ENCODE data around the gene MAP2K1. TPM values are rescaled to one million over a fixed set of nuclear protein-coding genes. Genes with fewer than 3 reads are reported as not detected.
A peak's percentile ranks its signal among the peaks of the same experiment; 100 is the strongest.

Gene MAP2K1
- total and polyA plus RNA-seq, 9 of the 15 experiments (the other 6 are each of a cell fraction or from before 2014, with no cell fraction given): 7.5 to 58.3 (median 30.0) TPM

DNA sequence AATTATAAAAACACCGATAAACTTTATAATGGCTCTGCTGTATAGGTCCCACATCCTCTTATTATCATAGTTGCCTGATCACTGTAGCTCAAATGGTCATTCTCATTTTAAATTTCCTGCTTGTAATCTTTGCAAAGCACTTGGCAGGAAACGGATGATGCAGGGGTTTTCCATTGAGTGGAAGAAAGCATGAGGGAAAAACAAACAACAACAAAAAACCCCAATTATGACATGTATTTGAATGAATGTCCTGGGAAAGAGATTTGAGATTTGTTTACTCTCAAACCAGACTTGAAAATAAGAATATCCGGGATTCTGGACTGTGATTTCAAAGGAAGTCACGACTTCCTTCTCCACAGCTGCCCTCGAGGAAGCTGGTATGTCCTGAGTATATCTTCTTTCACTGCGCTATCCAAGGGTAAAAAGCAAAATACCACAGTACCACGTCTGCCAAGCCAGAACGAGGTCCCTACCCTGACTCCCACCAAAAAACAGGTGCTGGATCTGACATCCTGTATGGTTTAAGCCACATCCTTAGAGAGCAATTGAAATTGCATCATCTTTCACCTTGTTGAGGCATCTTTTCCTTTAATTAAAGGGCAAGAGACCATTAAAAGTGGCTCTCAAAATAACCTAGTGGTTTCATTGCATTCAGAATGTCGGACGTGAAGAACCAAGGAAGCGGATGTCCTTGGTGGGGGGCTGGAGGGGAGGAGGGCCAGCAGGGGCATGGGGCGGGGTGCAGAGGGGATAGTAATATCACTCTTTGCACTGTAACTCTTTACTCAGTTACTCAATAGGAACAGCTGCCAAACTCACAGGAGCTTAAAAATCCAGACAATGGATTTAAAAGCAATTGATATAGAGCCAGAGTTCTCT lies 16.7 kb upstream of the MAP2K1 start (continued):
- TF ChIP-seq, protein P1, sequence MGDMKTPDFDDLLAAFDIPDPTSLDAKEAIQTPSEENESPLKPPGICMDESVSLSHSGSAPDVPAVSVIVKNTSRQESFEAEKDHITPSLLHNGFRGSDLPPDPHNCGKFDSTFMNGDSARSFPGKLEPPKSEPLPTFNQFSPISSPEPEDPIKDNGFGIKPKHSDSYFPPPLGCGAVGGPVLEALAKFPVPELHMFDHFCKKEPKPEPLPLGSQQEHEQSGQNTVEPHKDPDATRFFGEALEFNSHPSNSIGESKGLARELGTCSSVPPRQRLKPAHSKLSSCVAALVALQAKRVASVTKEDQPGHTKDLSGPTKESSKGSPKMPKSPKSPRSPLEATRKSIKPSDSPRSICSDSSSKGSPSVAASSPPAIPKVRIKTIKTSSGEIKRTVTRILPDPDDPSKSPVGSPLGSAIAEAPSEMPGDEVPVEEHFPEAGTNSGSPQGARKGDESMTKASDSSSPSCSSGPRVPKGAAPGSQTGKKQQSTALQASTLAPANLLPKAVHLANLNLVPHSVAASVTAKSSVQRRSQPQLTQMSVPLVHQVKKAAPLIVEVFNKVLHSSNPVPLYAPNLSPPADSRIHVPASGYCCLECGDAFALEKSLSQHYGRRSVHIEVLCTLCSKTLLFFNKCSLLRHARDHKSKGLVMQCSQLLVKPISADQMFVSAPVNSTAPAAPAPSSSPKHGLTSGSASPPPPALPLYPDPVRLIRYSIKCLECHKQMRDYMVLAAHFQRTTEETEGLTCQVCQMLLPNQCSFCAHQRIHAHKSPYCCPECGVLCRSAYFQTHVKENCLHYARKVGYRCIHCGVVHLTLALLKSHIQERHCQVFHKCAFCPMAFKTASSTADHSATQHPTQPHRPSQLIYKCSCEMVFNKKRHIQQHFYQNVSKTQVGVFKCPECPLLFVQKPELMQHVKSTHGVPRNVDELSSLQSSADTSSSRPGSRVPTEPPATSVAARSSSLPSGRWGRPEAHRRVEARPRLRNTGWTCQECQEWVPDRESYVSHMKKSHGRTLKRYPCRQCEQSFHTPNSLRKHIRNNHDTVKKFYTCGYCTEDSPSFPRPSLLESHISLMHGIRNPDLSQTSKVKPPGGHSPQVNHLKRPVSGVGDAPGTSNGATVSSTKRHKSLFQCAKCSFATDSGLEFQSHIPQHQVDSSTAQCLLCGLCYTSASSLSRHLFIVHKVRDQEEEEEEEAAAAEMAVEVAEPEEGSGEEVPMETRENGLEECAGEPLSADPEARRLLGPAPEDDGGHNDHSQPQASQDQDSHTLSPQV (IDR thresholded peaks at IDR 0.05): peak; percentile 61
- TF ChIP-seq ZNF551 (CRISPR knock-in tag; IDR thresholded peaks at IDR 0.05) (no peak), TEAD4 (IDR thresholded peaks at IDR 0.05; ENCODE audit: low read length) (no peak), TEAD4 (CRISPR knock-in tag; IDR thresholded peaks at IDR 0.05; ENCODE audit: borderline replicate concordance) (no peak), RNF2 (IDR thresholded peaks at IDR 0.05) (no peak), SAFB (IDR thresholded peaks at IDR 0.05; ENCODE audit: borderline replicate concordance, low read depth, low read length) (no peak), NCOA6 (IDR thresholded peaks at IDR 0.05) (no peak), SPI1 (IDR thresholded peaks at IDR 0.05; ENCODE audit: borderline replicate concordance, low read depth, low read length) (no peak), KAT2B (IDR thresholded peaks at IDR 0.05; ENCODE audit: low read depth, low read length) (no peak), ZNF445 (CRISPR knock-in tag; IDR thresholded peaks at IDR 0.05; ENCODE audit: low read depth) (no peak), ETV6 (IDR thresholded peaks at IDR 0.05; ENCODE audit: borderline replicate concordance in 1 of 2, low read depth in 2 of 2, low read length in 1 of 2) (no peak), ETV6 (CRISPR knock-in tag; IDR thresholded peaks at IDR 0.05; ENCODE audit: borderline replicate concordance) (no peak), SIRT6 (IDR thresholded peaks at IDR 0.05; ENCODE audit: low read depth, low read length) (no peak), ZNF143 (CRISPR knock-in tag; IDR thresholded peaks at IDR 0.05) (no peak), FOXK1 (CRISPR knock-in tag; IDR thresholded peaks at IDR 0.05; ENCODE audit: borderline replicate concordance) (no peak)
- TF ChIP-seq, protein P2, sequence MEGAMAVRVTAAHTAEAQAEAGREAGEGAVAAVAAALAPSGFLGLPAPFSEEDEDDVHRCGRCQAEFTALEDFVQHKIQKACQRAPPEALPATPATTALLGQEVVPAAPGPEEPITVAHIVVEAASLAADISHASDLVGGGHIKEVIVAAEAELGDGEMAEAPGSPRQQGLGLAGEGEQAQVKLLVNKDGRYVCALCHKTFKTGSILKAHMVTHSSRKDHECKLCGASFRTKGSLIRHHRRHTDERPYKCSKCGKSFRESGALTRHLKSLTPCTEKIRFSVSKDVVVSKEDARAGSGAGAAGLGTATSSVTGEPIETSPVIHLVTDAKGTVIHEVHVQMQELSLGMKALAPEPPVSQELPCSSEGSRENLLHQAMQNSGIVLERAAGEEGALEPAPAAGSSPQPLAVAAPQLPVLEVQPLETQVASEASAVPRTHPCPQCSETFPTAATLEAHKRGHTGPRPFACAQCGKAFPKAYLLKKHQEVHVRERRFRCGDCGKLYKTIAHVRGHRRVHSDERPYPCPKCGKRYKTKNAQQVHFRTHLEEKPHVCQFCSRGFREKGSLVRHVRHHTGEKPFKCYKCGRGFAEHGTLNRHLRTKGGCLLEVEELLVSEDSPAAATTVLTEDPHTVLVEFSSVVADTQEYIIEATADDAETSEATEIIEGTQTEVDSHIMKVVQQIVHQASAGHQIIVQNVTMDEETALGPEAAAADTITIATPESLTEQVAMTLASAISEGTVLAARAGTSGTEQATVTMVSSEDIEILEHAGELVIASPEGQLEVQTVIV (CRISPR knock-in tag; IDR thresholded peaks at IDR 0.05; ENCODE audit: borderline replicate concordance): no peak
- TF ChIP-seq, protein P3, sequence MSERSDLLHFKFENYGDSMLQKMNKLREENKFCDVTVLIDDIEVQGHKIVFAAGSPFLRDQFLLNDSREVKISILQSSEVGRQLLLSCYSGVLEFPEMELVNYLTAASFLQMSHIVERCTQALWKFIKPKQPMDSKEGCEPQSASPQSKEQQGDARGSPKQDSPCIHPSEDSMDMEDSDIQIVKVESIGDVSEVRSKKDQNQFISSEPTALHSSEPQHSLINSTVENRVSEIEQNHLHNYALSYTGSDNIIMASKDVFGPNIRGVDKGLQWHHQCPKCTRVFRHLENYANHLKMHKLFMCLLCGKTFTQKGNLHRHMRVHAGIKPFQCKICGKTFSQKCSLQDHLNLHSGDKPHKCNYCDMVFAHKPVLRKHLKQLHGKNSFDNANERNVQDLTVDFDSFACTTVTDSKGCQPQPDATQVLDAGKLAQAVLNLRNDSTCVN (CRISPR knock-in tag; IDR thresholded peaks at IDR 0.05): no peak
- TF ChIP-seq, protein P4, sequence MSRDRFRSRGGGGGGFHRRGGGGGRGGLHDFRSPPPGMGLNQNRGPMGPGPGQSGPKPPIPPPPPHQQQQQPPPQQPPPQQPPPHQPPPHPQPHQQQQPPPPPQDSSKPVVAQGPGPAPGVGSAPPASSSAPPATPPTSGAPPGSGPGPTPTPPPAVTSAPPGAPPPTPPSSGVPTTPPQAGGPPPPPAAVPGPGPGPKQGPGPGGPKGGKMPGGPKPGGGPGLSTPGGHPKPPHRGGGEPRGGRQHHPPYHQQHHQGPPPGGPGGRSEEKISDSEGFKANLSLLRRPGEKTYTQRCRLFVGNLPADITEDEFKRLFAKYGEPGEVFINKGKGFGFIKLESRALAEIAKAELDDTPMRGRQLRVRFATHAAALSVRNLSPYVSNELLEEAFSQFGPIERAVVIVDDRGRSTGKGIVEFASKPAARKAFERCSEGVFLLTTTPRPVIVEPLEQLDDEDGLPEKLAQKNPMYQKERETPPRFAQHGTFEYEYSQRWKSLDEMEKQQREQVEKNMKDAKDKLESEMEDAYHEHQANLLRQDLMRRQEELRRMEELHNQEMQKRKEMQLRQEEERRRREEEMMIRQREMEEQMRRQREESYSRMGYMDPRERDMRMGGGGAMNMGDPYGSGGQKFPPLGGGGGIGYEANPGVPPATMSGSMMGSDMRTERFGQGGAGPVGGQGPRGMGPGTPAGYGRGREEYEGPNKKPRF (IDR thresholded peaks at IDR 0.05; ENCODE audit: low read depth, low read length): no peak
